HEK293 (cell line): ENCODE results near the gene ABLIM3.

Experiments
- CTCF ChIA-PET: fragments of 350-600 bp; formaldehyde crosslinking; extraction: SDS; loops from one replicate; lab custom pipeline; 2021; ENCODE audit warnings: antibody characterized with exemption; lab: Yijun Ruan, JAX
- POLR2A ChIA-PET: fragments of 300-600 bp; formaldehyde crosslinking; extraction: SDS; loops from one replicate; lab custom pipeline; 2020; ENCODE audit warnings: antibody characterized with exemption, inconsistent platforms; lab: Yijun Ruan, JAX
- H3K27ac ChIP-seq: fragments of 200-500 bp; sonication (Bioruptor generic); 2 replicates; pipeline ENCODE4 v1.5.1; 2014; ENCODE audit warnings: low read depth, low read length, control low read depth, inconsistent platforms; ENCODE audit errors: extremely low read depth
- H3K36me3 ChIP-seq, 2 experiments: fragments of 200-500 bp in 1 of 2; sonication (Bioruptor generic) in 1 of 2; 1 replicate in 1 of 2; 2 replicates in 1 of 2; pipeline ENCODE4 v1.5.1; 2014 to 2017; ENCODE audit warnings: inconsistent platforms in 2 of 2, low read length in 2 of 2; ENCODE audit not compliant: control insufficient read depth in 2 of 2, insufficient read depth in 1 of 2
- H3K4me1 ChIP-seq: fragments of 200-500 bp; sonication (Bioruptor generic); 2 replicates; pipeline ENCODE4 v1.5.1; 2014; ENCODE audit warnings: mild to moderate bottlenecking, low read length, inconsistent platforms; ENCODE audit not compliant: control insufficient read depth, insufficient read depth
- H3K4me3 ChIP-seq: 2 replicates; pipeline ENCODE4 v1.5.1; 2011; ENCODE audit warnings: low read depth, mild to moderate bottlenecking, control low read depth, low read length, moderate library complexity
- H3K9me3 ChIP-seq: fragments of 200-500 bp; sonication (Bioruptor generic); 2 replicates; pipeline ENCODE4 v1.5.1; 2014; ENCODE audit warnings: low read depth, low read length, inconsistent platforms; ENCODE audit not compliant: control insufficient read depth, insufficient read depth
- KLF10 ChIP-seq: fragments of 450-650 bp; IDR thresholded peaks from 2 replicates; pipeline ENCODE4 v1.5.1; 2018; ENCODE audit warnings: missing biosample characterization, mild to moderate bottlenecking, missing genetic modification characterization
- ZBTB7A ChIP-seq: fragments of 450-650 bp; formaldehyde crosslinking; IDR thresholded peaks from 2 replicates; pipeline ENCODE4 v1.5.1; 2016; ENCODE audit warnings: low read depth, missing biosample characterization, missing genetic modification characterization
- ZFP37 ChIP-seq: fragments of 450-650 bp; formaldehyde crosslinking; IDR thresholded peaks from 2 replicates; pipeline ENCODE4 v1.5.1; 2016; ENCODE audit warnings: missing biosample characterization, missing genetic modification characterization
- ZNF391 ChIP-seq: fragments of 450-650 bp; formaldehyde crosslinking; IDR thresholded peaks from 2 replicates; pipeline ENCODE4 v1.5.1; 2016; ENCODE audit warnings: low read depth, missing biosample characterization, missing genetic modification characterization, borderline replicate concordance
- ZNF433 ChIP-seq: fragments of 450-650 bp; formaldehyde crosslinking; IDR thresholded peaks from 2 replicates; pipeline ENCODE4 v1.5.1; 2016; ENCODE audit warnings: missing biosample characterization, missing genetic modification characterization, low read depth
- ZNF561 ChIP-seq: fragments of 450-650 bp; IDR thresholded peaks from 2 replicates; pipeline ENCODE4 v1.5.1; 2018; ENCODE audit warnings: missing biosample characterization, missing genetic modification characterization, borderline replicate concordance
- ZNF600 ChIP-seq: fragments of 450-650 bp; formaldehyde crosslinking; IDR thresholded peaks from 2 replicates; pipeline ENCODE4 v1.5.1; 2016; ENCODE audit warnings: missing biosample characterization, missing genetic modification characterization
- ZNF654 ChIP-seq: fragments of 450-650 bp; formaldehyde crosslinking; IDR thresholded peaks from 2 replicates; pipeline ENCODE4 v1.5.1; 2016; ENCODE audit warnings: low read depth, missing biosample characterization, missing genetic modification characterization
- ZNF707 ChIP-seq: fragments of 450-650 bp; formaldehyde crosslinking; IDR thresholded peaks from 2 replicates; pipeline ENCODE4 v1.5.1; 2016; ENCODE audit warnings: missing biosample characterization, missing genetic modification characterization
- ZNF837 ChIP-seq: fragments of 450-650 bp; formaldehyde crosslinking; IDR thresholded peaks from 2 replicates; pipeline ENCODE4 v1.5.1; 2016; ENCODE audit warnings: missing biosample characterization, missing genetic modification characterization
- ZSCAN16 ChIP-seq: fragments of 450-650 bp; formaldehyde crosslinking; IDR thresholded peaks from 2 replicates; pipeline ENCODE4 v1.5.1; 2016; ENCODE audit warnings: missing biosample characterization, missing genetic modification characterization
- TF ChIP-seq, protein P1 (sequence below): fragments of 450-650 bp; formaldehyde crosslinking; IDR thresholded peaks from 2 replicates; pipeline ENCODE4 v1.5.1; 2016; ENCODE audit warnings: missing biosample characterization, missing genetic modification characterization
- TF ChIP-seq, protein P2 (sequence below): fragments of 450-650 bp; formaldehyde crosslinking; IDR thresholded peaks from 2 replicates; pipeline ENCODE4 v1.5.1; 2016; ENCODE audit warnings: missing biosample characterization, missing genetic modification characterization
- TF ChIP-seq, protein P3 (sequence below): fragments of 450-650 bp; formaldehyde crosslinking; IDR thresholded peaks from 2 replicates; pipeline ENCODE4 v1.5.1; 2016; ENCODE audit warnings: missing biosample characterization, missing genetic modification characterization
- TF ChIP-seq, protein P4 (sequence below): fragments of 450-650 bp; formaldehyde crosslinking; conservative IDR thresholded peaks from 2 replicates; pipeline ENCODE4 v1.5.1; 2016; ENCODE audit warnings: low read depth, missing biosample characterization, missing genetic modification characterization
- TF ChIP-seq, protein P5 (sequence below): fragments of 450-650 bp; formaldehyde crosslinking; IDR thresholded peaks from 2 replicates; pipeline ENCODE4 v1.5.1; 2017; ENCODE audit warnings: missing biosample characterization, missing genetic modification characterization
- TF ChIP-seq, protein P6 (sequence below): fragments of 450-650 bp; formaldehyde crosslinking; IDR thresholded peaks from 2 replicates; pipeline ENCODE4 v1.5.1; 2017; ENCODE audit warnings: missing biosample characterization, missing genetic modification characterization

ABLIM3 gene

DNA sequence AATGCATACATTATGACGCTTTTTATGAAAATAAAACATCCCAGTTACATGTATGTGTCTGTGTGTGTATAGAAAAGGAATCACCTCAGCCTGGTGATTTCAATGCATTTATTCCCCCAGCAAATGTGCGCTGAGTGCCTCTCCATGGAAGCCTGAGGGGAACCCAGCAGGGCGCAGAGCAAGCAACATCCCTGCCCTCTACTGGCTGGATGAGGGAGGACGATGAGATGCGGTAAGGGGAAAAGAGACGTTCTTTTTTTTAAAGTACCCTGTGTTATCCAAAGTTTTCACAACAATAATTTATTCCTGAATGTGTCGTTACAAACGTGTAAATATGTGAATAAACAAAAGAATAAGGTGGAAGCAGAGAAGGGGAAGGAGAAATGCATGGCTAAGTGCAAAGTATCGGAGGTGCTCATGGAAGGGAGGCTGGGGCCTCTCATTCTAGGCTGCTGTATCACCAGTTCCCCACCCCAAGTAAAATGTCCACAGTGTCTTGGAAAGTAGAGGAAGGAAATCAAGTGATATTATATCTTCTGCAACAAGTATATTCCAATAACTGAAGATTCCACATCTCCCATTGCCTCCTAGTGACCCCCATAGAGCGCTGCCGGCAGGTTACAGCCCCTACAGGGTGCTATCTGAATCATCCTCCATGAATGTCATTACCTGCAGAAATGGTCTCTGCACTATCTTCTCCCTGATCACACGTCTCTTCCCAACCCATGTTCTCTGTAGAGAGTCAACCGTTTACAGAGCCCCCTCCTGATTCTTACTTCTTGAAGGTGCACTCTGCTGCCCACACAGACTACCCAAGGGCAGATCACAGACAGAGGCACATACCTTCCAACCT is 13.0 kb upstream of the ABLIM3 start (continued):
- TF ChIP-seq, protein P1, sequence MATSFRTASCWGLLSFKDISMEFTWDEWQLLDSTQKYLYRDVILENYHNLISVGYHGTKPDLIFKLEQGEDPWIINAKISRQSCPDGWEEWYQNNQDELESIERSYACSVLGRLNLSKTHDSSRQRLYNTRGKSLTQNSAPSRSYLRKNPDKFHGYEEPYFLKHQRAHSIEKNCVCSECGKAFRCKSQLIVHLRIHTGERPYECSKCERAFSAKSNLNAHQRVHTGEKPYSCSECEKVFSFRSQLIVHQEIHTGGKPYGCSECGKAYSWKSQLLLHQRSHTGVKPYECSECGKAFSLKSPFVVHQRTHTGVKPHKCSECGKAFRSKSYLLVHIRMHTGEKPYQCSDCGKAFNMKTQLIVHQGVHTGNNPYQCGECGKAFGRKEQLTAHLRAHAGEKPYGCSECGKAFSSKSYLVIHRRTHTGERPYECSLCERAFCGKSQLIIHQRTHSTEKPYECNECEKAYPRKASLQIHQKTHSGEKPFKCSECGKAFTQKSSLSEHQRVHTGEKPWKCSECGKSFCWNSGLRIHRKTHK (tag by site-specific recombination), result no peak
- no peak for TF ChIP-seq ZNF600 (tag by site-specific recombination)
- no peak for TF ChIP-seq ZNF561 (tag by site-specific recombination)
- TF ChIP-seq KLF10 (tag by site-specific recombination), result no peak

DNA sequence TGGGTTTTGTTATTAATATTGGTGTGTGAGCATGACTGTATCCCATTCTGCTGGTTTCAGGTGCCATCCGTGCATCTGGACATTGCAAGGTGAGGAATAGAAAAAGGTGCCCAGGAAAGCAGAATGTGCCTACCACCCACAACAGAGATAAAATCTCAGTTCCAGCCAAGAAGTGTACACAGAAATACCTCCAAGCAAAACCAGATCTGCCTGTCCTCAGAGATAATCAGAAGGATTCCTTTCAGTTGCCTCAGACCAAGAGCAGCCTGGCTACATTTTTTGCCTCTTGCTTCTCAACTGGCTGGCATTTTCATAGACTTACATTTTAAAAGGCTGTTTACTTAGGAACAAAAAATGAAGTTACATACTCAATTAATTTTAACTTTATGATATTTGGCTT is 12.1 kb upstream of the ABLIM3 start:
- TF ChIP-seq ZBTB7A (tag by site-specific recombination), result no peak
- TF ChIP-seq, protein P2, sequence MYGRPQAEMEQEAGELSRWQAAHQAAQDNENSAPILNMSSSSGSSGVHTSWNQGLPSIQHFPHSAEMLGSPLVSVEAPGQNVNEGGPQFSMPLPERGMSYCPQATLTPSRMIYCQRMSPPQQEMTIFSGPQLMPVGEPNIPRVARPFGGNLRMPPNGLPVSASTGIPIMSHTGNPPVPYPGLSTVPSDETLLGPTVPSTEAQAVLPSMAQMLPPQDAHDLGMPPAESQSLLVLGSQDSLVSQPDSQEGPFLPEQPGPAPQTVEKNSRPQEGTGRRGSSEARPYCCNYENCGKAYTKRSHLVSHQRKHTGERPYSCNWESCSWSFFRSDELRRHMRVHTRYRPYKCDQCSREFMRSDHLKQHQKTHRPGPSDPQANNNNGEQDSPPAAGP (tag by site-specific recombination), result no peak
- TF ChIP-seq ZNF837 (tag by site-specific recombination), result no peak
- no peak for TF ChIP-seq ZFP37 (tag by site-specific recombination)
- TF ChIP-seq ZNF707 (tag by site-specific recombination), result no peak
- TF ChIP-seq, protein P3, sequence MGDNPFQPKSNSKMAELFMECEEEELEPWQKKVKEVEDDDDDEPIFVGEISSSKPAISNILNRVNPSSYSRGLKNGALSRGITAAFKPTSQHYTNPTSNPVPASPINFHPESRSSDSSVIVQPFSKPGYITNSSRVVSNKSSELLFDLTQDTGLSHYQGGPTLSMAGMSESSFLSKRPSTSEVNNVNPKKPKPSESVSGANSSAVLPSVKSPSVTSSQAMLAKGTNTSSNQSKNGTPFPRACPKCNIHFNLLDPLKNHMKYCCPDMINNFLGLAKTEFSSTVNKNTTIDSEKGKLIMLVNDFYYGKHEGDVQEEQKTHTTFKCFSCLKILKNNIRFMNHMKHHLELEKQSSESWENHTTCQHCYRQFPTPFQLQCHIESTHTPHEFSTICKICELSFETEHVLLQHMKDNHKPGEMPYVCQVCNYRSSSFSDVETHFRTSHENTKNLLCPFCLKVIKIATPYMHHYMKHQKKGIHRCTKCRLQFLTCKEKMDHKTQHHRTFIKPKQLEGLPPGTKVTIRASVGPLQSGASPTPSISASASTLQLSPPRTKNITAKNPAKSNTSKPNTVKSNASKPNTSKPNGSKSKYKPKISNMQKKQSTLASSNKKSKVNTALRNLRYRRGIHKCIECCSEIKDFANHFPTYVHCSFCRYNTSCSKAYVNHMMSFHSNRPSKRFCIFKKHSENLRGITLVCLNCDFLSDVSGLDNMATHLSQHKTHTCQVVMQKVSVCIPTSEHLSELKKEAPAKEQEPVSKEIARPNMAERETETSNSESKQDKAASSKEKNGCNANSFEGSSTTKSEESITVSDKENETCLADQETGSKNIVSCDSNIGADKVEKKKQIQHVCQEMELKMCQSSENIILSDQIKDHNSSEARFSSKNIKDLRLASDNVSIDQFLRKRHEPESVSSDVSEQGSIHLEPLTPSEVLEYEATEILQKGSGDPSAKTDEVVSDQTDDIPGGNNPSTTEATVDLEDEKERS, result no peak
- Histone ChIP-seq H3K9me3 (no peaks in the 10 kb centered on the region), H3K27ac (no peak overlapping the region), H3K4me1 (no peaks in the 10 kb centered on the region), H3K4me3 (no peak overlapping the region), H3K36me3 (no peaks in the 10 kb centered on the region)
- POLR2A ChIA-PET, result no interaction called here
- CTCF ChIA-PET, result interaction anchor here (0.7 to 4.9 kb wide), 10 partner anchors 9 to 399 kb away, joined by 3 to 23 read pairs (median 4); partner anchors contain the start of gene ABLIM3

DNA sequence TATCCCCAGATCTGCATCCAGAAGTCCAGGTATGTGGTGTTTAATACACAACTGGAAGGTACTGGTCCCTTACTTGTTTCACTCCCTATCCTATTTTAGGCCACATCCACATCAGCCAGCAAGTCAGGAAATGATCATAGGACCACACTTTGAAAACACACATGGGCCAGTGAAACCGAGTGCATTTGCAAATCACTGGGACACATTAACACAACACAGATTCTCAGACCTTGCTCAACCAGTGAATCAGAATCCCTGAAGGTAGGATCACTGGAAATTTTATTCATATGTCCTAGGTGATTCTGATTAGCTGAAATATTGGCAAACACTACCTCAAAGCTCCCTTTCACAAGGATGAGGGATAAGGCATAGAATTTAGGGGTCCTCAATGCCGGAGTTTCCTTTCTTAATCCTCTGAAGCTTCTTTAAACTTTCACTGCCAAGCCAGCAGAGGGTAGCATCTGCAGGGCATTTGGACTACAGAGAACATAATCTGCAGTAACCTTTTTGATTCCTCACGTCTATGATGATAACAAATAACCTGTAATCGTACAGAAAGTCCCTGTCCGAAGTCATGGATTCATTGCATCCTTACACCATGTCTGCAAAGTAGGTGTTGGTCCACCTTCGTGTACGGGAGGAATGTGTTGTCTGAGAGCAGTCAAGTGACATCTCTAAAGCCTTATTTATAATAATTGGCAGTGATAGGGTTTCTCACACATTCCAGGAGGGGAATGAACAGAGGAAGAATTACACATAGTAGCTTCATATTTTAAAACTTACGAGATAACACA is 11.0 kb upstream of the ABLIM3 start:
- Histone ChIP-seq H3K9me3 (no peaks in the 10 kb centered on the region), H3K36me3 (no peaks in the 10 kb centered on the region), H3K27ac (no peak overlapping the region), H3K4me3 (no peak overlapping the region), H3K4me1 (no peaks in the 10 kb centered on the region)
- ChIA-PET CTCF (interaction anchor here (0.5 to 4.9 kb wide), 23 partner anchors 8 to 399 kb away, joined by 3 to 23 read pairs (median 3); partner anchors contain the start of gene ABLIM3), POLR2A (no interaction called here)
- no peak for TF ChIP-seq ZNF391 (tag by site-specific recombination)
- TF ChIP-seq ZNF433 (tag by site-specific recombination), result no peak
- TF ChIP-seq, protein P4, sequence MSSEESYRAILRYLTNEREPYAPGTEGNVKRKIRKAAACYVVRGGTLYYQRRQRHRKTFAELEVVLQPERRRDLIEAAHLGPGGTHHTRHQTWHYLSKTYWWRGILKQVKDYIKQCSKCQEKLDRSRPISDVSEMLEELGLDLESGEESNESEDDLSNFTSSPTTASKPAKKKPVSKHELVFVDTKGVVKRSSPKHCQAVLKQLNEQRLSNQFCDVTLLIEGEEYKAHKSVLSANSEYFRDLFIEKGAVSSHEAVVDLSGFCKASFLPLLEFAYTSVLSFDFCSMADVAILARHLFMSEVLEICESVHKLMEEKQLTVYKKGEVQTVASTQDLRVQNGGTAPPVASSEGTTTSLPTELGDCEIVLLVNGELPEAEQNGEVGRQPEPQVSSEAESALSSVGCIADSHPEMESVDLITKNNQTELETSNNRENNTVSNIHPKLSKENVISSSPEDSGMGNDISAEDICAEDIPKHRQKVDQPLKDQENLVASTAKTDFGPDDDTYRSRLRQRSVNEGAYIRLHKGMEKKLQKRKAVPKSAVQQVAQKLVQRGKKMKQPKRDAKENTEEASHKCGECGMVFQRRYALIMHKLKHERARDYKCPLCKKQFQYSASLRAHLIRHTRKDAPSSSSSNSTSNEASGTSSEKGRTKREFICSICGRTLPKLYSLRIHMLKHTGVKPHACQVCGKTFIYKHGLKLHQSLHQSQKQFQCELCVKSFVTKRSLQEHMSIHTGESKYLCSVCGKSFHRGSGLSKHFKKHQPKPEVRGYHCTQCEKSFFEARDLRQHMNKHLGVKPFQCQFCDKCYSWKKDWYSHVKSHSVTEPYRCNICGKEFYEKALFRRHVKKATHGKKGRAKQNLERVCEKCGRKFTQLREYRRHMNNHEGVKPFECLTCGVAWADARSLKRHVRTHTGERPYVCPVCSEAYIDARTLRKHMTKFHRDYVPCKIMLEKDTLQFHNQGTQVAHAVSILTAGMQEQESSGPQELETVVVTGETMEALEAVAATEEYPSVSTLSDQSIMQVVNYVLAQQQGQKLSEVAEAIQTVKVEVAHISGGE (tag by site-specific recombination), result no peak
- TF ChIP-seq ZNF654 (tag by site-specific recombination), result no peak
- TF ChIP-seq ZSCAN16 (tag by site-specific recombination), result no peak
- TF ChIP-seq, protein P5, sequence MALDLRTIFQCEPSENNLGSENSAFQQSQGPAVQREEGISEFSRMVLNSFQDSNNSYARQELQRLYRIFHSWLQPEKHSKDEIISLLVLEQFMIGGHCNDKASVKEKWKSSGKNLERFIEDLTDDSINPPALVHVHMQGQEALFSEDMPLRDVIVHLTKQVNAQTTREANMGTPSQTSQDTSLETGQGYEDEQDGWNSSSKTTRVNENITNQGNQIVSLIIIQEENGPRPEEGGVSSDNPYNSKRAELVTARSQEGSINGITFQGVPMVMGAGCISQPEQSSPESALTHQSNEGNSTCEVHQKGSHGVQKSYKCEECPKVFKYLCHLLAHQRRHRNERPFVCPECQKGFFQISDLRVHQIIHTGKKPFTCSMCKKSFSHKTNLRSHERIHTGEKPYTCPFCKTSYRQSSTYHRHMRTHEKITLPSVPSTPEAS, result no peak
- TF ChIP-seq, protein P6, sequence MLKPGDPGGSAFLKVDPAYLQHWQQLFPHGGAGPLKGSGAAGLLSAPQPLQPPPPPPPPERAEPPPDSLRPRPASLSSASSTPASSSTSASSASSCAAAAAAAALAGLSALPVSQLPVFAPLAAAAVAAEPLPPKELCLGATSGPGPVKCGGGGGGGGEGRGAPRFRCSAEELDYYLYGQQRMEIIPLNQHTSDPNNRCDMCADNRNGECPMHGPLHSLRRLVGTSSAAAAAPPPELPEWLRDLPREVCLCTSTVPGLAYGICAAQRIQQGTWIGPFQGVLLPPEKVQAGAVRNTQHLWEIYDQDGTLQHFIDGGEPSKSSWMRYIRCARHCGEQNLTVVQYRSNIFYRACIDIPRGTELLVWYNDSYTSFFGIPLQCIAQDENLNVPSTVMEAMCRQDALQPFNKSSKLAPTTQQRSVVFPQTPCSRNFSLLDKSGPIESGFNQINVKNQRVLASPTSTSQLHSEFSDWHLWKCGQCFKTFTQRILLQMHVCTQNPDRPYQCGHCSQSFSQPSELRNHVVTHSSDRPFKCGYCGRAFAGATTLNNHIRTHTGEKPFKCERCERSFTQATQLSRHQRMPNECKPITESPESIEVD (tag by site-specific recombination), result no peak
